HG03196 (cell line): ENCODE data around the gene SEPTIN6.
A peak's percentile ranks its signal among the peaks of the same experiment; 100 is the strongest.

Source experiments
- ATAC-seq: cut with Tn5 transposase; IDR thresholded peaks from one replicate; pipeline ENCODE4 v1.9.1; 2021; ENCODE audit not compliant: unreplicated experiment

SEPTIN6 gene

DNA sequence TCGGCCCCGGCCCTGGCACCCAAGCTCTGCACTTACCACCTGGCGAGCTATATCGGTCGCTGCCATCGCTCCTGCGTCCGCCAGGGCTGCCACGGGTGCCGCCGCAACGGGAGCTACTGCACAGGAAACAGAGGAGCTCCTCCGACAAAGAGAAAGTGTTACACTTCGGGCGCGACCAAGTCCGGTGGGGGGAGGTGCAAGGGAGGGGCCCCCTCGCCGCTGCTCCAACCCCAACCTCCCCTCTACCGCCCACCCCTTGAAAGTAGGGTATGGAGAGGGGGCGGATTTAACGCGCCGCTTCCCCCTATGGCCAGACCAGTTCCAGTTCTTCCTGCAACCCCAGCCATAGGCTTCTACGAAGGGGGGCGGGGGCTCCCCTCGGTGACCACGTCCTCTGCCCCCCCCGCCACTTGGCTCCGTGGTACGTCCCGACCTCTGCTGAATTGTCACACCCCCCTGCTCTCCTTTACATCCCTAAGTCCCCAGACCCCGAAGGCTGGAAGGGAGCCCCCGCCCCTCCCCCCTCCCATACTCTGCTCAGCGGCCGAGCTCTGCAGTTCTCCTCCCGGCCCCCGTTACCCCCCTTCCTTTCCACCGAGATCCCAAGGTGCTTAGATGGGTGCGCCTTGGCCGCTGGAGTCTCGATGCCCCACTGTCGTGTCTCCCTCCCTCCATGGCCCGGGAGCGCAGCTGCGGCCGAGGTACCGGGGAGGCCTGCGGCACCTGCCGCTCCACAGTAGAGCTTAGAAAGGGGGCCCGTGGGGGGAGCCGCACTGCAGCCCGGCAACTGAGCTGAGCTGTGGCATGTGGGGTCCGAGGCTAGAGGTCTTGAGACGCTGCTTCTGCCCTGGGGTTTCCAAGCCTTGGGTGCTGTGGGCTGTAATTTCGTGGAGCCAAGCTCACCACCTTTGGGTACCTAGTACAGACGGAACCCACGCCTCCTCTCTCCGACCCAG is at the start of gene SEPTIN6:
Gene SEPTIN6 (minus strand): TSS at position 129 of the 956 bp plus-strand sequence. CDS start 63 bp downstream, at position 66.
- ATAC-seq: peak; percentile 68

DNA sequence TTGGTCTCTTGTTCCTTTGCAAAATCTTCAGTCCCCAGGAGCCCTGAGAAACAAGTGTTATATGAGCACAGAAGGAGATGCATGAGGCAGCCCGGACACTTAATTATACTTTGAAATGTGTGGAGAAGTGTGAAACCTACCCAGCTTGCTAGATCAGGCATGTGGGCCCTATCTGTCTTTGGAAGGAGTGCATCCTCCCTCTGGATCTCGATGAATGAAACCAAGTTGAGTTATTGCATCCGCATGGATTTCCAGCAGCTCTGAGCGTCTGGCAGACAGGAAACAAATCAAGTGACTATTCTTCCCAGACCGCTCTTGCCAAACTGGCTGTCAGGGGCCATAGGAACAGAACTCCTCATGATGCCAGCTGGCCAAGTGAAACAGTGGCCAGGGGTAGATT is 45.8 kb upstream of the SEPTIN6 start:
- ATAC-seq: no peak

GRCh38 chrX:119736206-119736764 is 43.3 kb upstream of the SEPTIN6 start:
- no peak for ATAC-seq

GRCh38 chrX:119735467-119735866 is 42.5 kb upstream of the SEPTIN6 start:
- ATAC-seq: no peak

- ATAC-seq: no peak
Measured at GRCh38 chrX:119734897-119735339, 42.0 kb upstream of the SEPTIN6 start.

DNA sequence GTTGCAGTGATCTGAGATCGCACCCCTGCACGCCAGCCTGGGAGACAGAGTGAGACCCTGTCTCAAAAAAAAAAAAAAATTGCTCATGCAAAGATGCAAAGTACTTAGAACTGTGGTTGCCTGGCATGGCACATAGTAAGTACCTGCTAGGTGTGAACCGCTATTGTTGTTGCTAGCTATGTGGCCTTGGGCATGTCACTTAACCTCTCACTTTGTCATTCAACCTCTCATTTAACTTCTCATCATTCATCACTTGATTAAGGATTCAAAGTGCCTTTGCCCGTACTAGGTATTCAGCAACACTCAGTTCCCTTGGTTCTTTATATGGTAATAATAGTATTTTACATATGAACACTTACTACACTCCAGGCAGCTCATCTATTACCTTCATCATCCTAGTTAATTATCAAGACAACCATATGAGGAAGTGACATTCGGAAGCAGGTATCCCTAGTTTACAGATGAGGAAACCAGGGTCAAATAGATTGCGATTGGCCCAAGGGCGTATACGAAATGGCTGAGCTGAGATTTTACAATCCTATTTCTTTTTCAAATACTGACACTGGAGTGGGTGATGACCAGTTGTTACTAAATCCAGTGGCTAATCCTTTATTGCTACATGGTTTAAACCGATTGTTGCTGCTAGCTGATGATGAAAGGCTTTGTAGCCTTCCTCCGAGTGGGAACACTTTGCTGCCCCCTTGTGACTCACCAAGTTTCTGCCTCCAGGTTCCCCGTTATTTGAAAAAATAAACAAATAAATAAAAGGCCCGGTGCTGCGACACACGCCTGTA is 36.6 kb upstream of the SEPTIN6 start:
- no peak for ATAC-seq

GRCh38 chrX:119728487-119728886 is 35.5 kb upstream of the SEPTIN6 start:
- no peak for ATAC-seq

DNA sequence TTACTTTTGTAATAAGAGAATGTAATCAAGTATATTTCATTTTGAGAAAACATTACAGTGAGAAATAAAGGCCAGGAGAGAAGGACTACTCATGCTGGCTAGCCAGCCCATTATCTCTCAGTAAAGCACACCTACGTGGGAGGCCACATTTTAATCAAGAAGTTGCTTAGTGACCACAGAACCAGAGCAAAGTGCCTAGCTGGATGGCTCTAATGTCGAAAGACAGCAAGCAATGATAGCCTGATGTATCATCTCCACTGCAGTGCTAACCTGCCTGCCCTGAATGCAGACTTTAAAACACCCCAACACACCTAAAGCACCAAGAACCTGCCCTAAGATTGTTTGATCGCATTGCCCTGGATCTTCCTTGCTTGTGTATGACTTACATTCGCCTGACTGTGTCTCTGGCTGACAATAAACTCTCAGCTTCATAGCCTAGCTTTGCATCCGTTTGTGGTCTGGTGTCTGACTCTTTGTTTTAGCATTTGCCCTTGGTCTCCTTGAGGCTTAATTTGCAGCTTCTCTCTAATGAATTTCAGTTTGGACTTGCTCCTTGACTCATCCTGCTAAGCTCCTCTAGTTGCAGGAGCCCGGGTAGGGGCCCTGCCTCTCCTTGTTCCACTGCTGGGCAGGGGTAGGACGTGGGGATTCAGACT is 34.1 kb upstream of the SEPTIN6 start:
- no peak for ATAC-seq

DNA sequence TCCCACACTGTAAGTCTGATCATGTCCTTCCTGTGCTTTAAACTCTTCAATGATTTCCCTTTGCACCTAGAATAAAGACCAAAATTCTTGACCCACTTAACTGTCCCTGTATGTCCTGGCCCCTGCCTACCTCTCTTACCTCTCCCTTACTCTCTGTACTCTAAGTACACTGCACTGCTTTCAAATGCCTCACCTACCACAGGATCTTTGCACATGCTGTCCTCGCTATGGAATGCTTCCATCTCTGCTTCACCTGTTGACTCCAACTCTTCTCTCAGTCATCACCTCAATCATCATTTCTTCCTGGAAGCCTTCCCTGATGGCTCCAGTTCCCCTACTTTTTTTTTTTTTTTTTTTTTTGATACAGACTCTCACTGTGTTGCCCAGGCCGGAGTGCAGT is 29.0 kb upstream of the SEPTIN6 start:
- no peak for ATAC-seq

DNA sequence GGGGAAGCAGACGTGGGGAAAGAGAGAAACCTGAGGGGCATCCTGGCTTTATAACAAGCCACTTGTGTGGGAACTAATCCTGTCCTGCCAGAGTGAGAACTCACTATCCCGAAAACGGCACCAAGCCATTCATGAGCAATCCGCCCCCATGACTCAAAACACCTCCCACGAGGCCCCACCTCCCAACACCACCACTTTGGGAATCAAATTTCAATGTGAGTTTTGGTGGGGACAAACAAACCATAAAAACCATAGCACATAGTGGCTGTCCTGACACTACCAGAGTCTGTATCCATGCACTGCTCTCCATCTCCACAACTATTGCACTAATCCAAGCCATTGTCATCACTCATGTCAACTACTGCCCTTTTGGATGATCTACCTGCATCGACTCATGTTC is 28.5 kb upstream of the SEPTIN6 start:
- ATAC-seq: no peak

DNA sequence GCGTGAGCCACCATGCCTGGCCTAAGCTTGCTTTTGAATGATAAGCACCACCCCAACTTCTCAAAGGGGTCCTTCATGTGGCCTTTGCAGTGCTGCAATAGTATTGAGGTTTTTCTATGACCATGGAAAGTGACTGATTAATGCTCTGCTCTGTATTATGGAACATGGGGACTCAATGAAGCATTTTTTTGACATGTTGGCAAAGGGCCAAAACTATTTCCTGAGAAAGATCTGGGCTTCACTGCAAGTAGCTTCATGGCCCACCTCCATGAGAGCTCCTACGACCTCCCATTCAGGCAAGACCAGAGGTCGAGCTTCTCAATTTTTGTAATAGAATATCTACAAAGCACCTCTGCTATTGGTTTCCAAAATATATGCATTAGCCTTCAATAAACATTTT is 16.7 kb upstream of the SEPTIN6 start:
- no peak for ATAC-seq

DNA sequence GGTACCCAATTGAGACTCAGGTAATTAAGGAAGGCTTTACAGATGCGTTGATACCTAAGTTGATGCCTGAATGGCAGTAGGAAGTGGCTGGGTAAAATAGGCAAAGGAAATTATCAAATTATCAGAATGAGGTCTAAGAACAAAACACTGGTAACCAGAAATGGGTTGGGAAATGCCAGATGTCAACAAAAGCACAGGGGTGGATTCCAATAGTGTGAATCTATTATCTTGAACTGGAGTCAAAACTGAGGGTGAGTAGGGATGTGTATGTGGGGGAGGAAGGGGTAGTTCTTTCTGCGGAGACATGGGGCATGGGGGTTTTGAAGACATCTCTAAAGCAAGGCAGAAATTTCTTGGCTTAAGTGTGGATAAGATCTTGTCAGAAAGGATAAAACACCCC is 16.0 kb upstream of the SEPTIN6 start:
- ATAC-seq: no peak

GRCh38 chrX:119706616-119707015 is 13.6 kb upstream of the SEPTIN6 start:
- ATAC-seq: no peak

- ATAC-seq: no peak
Measured at GRCh38 chrX:119698845-119699244, 5.9 kb upstream of the SEPTIN6 start.

DNA sequence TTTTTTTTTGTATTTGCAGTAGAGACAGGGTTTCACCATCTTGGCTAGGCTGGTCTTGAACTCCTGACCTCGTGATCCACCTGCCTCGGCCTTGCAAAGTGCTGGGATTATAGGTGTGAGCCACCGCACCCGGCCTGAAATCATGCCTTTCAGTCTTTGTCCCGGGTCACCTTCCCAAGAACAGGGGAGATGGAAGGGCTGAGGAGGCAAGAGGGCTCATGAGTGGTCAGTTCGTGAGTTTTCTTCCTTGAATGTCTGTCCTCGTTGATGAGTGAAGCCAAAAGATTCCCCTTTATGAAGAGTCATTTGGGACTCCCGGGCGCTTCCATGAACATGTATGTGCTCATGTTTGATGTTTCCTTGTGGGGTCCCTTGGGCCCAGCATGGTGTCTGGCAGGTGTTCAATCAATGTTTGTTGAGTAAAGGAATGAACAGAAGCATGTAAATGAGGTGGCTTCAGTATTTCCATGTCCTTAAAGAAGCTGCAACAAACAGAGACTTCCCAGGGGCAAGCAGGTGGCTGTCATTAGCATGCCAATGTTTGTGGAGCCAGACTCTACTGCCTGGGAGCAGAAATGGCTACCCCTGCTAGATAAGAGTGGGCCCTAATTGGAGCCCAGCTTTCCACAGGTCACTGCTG is 3.4 kb upstream of the SEPTIN6 start:
- ATAC-seq: no peak

DNA sequence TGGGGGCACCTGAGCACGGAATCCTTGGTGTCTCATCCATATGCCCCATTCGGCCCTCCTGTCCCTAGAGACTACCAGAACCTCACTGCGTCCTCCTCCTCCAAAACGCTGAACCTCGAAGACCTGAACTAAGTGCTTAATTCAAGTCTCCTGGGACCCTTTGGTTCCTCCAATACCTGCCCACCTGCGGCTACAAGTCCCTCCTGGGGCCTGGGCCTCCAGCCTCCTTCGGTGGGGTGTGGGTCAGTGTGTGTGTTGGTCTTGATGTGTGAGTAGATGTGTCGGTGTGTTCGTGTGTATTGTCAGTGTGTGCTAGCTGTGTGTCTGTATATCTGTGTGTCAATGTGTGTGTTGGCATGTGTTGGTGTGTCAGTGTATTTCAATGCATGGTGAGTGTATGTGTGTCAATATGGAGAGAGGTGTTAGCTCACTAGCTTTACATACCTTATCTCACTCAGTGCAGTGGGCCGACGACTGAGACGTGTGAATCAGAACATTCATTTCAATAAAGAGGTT is 2.6 kb upstream of the SEPTIN6 start:
- no peak for ATAC-seq

GRCh38 chrX:119694601-119695534 is 1.9 kb upstream of the SEPTIN6 start:
- ATAC-seq: no peak

DNA sequence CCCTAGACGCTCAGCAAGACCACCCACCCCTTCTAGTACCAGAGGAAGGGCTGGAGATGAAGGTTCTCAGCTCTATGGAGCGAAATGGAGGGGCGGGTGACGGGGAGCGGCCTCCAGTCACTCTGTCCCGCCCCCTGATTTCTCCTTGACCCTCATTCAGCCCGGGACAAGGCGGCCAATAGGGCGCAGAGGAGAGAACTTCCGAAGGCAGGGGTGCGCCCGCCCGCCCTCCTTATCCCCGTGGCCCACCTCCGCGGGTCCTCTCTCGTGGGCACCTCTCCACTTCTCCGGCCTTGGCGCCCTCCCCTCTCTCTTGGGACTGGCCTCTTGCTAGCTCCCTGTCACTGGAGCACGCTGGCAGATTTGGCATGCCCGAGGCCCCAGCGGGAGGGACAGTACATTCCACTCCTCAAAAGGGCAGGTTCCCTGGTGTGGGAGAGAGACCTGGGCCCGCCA is 1.1 kb upstream of the SEPTIN6 start:
- no peak for ATAC-seq
